OCI-LY7 (cell line): ENCODE results near the gene SP140L. TPM values are rescaled to one million over a fixed set of nuclear protein-coding genes. Genes with fewer than 3 reads are reported as not detected.
"Not testable (repeated sequence)": the region's sequence is repeated elsewhere in the genome, so short reads cannot be mapped to it uniquely, and the experiment has no call there.

ENCODE experiments used
- BruUV-seq: library from RNA; stranded (reverse); fragments of 400-500 nt; replicated peaks from 2 replicates; lab custom pipeline; 2021; lab: Mats Ljungman, UMichigan
- CTCF ChIA-PET: fragments of 300-600 bp; sonication (Branson Sonifier 250); formaldehyde crosslinking; loops from one replicate; lab custom pipeline; 2022; ENCODE audit warnings: antibody characterized with exemption; ENCODE audit not compliant: unreplicated experiment; lab: Charles Lee
- POLR2A ChIA-PET: fragments of 300-600 bp; sonication (Branson Sonifier 250); formaldehyde crosslinking; loops from one replicate; lab custom pipeline; 2022; ENCODE audit warnings: antibody characterized with exemption; lab: Charles Lee
- DNase-seq: peaks from one replicate; pipeline ENCODE4 v3.0.0-alpha.2; 2015; ENCODE audit warnings: low spot score
- H2AFZ ChIP-seq: fragments of 200-600 bp; sonication (generic), shearing (Covaris generic); 2 replicates; pipeline ENCODE4 v1.6.1; 2014; ENCODE audit warnings: mild to moderate bottlenecking, antibody characterized with exemption, low read length, moderate library complexity
- H3K27ac ChIP-seq: fragments of 200-600 bp; sonication (generic); 2 replicates; pipeline ENCODE4 v1.5.1; 2014; ENCODE audit warnings: mixed run types, low read depth, mild to moderate bottlenecking, moderate library complexity, low read length, inconsistent platforms; ENCODE audit not compliant: poor library complexity, severe bottlenecking
- H3K36me3 ChIP-seq: fragments of 200-600 bp; sonication (generic); 2 replicates; pipeline ENCODE4 v1.6.1; 2014; ENCODE audit warnings: mild to moderate bottlenecking, antibody characterized with exemption, low read length, moderate library complexity, mixed read lengths; ENCODE audit not compliant: insufficient read depth
- H3K4me1 ChIP-seq: fragments of 200-600 bp; sonication (generic); 2 replicates; pipeline ENCODE4 v1.5.1; 2014; ENCODE audit warnings: mild to moderate bottlenecking, low read length; ENCODE audit not compliant: insufficient read depth, poor library complexity, severe bottlenecking
- H3K4me2 ChIP-seq: fragments of 200-600 bp; sonication (generic); 2 replicates; pipeline ENCODE4 v1.6.1; 2014; ENCODE audit warnings: mild to moderate bottlenecking, low read length
- H3K4me3 ChIP-seq: fragments of 200-600 bp; sonication (generic); 2 replicates; pipeline ENCODE4 v1.5.1; 2014; ENCODE audit warnings: mild to moderate bottlenecking, low read depth, low read length; ENCODE audit not compliant: poor library complexity, severe bottlenecking
- H3K79me2 ChIP-seq: fragments of 200-600 bp; sonication (generic); 2 replicates; pipeline ENCODE4 v1.6.1; 2016; ENCODE audit warnings: low read depth, mild to moderate bottlenecking, low read length, moderate library complexity, mixed read lengths; ENCODE audit not compliant: insufficient read depth
- H3K9me2 ChIP-seq: fragments of 200-600 bp; sonication (generic); 2 replicates; pipeline ENCODE4 v1.6.1; 2016; ENCODE audit warnings: mild to moderate bottlenecking, low read length, mixed read lengths; ENCODE audit not compliant: insufficient read depth
- H3K9me3 ChIP-seq: fragments of 200-600 bp; sonication (generic); 2 replicates; pipeline ENCODE4 v1.6.1; 2014; ENCODE audit warnings: mild to moderate bottlenecking, mixed run types, low read length, mixed read lengths
- H4K20me1 ChIP-seq: fragments of 200-600 bp; sonication (generic); 2 replicates; pipeline ENCODE4 v1.6.1; 2014; ENCODE audit warnings: mild to moderate bottlenecking, antibody characterized with exemption, low read length, moderate library complexity, mixed read lengths; ENCODE audit not compliant: insufficient read depth
- CTCF ChIP-seq: fragments of 200-600 bp; sonication (generic); conservative IDR thresholded peaks from 2 replicates; pipeline ENCODE4 v1.5.1; 2014; ENCODE audit warnings: mild to moderate bottlenecking, antibody characterized with exemption, low read length, moderate library complexity, mixed read lengths
- EZH2phosphoT487 ChIP-seq: fragments of 200-600 bp; sonication (generic); IDR thresholded peaks from 2 replicates; pipeline ENCODE4 v1.6.1; 2018; ENCODE audit warnings: low read depth, borderline replicate concordance, mild to moderate bottlenecking, mixed run types, antibody characterized with exemption, low read length, moderate library complexity, mixed read lengths
- intact Hi-C: fragments of 100-400 bp; cut with micrococcal nuclease; formaldehyde crosslinking; loops from one replicate; pipeline ENCODE4 v1.10.0; 2022; ENCODE audit not compliant: unreplicated experiment
- total RNA-seq, 2 experiments: library from RNA; depleted of rRNA in 1 of 2; stranded (reverse); fragments of >200 nt in 1 of 2; shearing (Covaris generic) in 1 of 2; gene quantifications; 2 replicates each; pipeline ENCODE4 v1.2.3, GENCODE V29; 2014 to 2022

The SP140L gene
- total RNA-seq, 2 experiments from 2014 or later = 10.4 to 19.3 TPM

- Histone ChIP-seq H3K9me2 (no peaks in the 10 kb centered on the region), H3K79me2 (no peaks in the 10 kb centered on the region), H3K27ac (no peak overlapping the region), H4K20me1 (no peaks in the 10 kb centered on the region), H3K4me2 (no peak overlapping the region), H3K9me3 (no peaks in the 10 kb centered on the region; the same call in 1 of the 2 replicates), H3K4me1 (no peaks in the 10 kb centered on the region), H2AFZ (no peak overlapping the region), H3K4me3 (no peak overlapping the region), H3K36me3 (no peaks in the 10 kb centered on the region)
- ChIA-PET CTCF (no interaction called here), POLR2A (no interaction called here)
- intact Hi-C loops = no loop called here
- DNase-seq = no peak
- BruUV-seq = no TSS peak
- no peak for TF ChIP-seq EZH2phosphoT487
- no peak for TF ChIP-seq CTCF
These were observed 20.5 kb upstream of the SP140L start for GRCh38 chr2:230306474-230306873.

- H3K9me3 ChIP-seq = no peaks in the 10 kb centered on the region; the same call in 1 of the 2 replicates
- BruUV-seq = no TSS peak
- no peak overlapping the region for H2AFZ ChIP-seq
- no peak overlapping the region for H3K4me2 ChIP-seq
- H4K20me1 ChIP-seq = no peaks in the 10 kb centered on the region
- CTCF ChIA-PET = no interaction called here
- no peaks in the 10 kb centered on the region for H3K4me1 ChIP-seq
- H3K4me3 ChIP-seq = no peak overlapping the region
- H3K36me3 ChIP-seq = no peaks in the 10 kb centered on the region
- POLR2A ChIA-PET = no interaction called here
- no peak for DNase-seq
- no peaks in the 10 kb centered on the region for H3K79me2 ChIP-seq
- intact Hi-C loops = no loop called here
- no peak for TF ChIP-seq CTCF
- no peak for TF ChIP-seq EZH2phosphoT487
- H3K27ac ChIP-seq = no peak overlapping the region
- no peaks in the 10 kb centered on the region for H3K9me2 ChIP-seq
These were observed 19.5 kb upstream of the SP140L start for GRCh38 chr2:230307485-230307884.

GRCh38 chr2:230308402-230309000, 18.5 kb upstream of the SP140L start:
- H3K9me3 ChIP-seq = no peaks in the 10 kb centered on the region; the same call in 1 of the 2 replicates
- H2AFZ ChIP-seq = no peak overlapping the region
- H3K27ac ChIP-seq = no peak overlapping the region
- no peak for DNase-seq
- no TSS peak for BruUV-seq
- ChIA-PET POLR2A (interaction anchor here (0.6 kb wide), 1 partner anchor 21 kb away, joined by 3 read pairs; no protein-coding TSS in a partner anchor), CTCF (no interaction called here)
- H3K4me2 ChIP-seq = no peak overlapping the region
- TF ChIP-seq EZH2phosphoT487 (no peak), CTCF (no peak)
- no peaks in the 10 kb centered on the region for H3K36me3 ChIP-seq
- no peaks in the 10 kb centered on the region for H4K20me1 ChIP-seq
- intact Hi-C loops = no loop called here
- H3K79me2 ChIP-seq = no peaks in the 10 kb centered on the region
- H3K4me3 ChIP-seq = no peak overlapping the region
- H3K9me2 ChIP-seq = no peaks in the 10 kb centered on the region
- H3K4me1 ChIP-seq = no peaks in the 10 kb centered on the region

- BruUV-seq, CTCF ChIA-PET, H3K9me3 ChIP-seq, H3K27ac ChIP-seq, H3K9me2 ChIP-seq, H3K4me2 ChIP-seq, H3K4me1 ChIP-seq, POLR2A ChIA-PET, H3K36me3 ChIP-seq, intact Hi-C loops, H4K20me1 ChIP-seq, H3K4me3 ChIP-seq, H2AFZ ChIP-seq, H3K79me2 ChIP-seq, DNase-seq: not testable (repeated sequence)
These were observed 16.2 kb upstream of the SP140L start for GRCh38 chr2:230310792-230311191.
